HG03521 (cell line): Measurements from ENCODE around the gene CFAP299.
"Not testable (repeated sequence)": the region's sequence is repeated elsewhere in the genome, so short reads cannot be mapped to it uniquely, and the experiment has no call there.

Experiments
- ATAC-seq: cut with Tn5 transposase; IDR thresholded peaks from one replicate; pipeline ENCODE4 v1.9.1; 2021; ENCODE audit warnings: mild to moderate bottlenecking, moderate library complexity; ENCODE audit not compliant: unreplicated experiment

The CFAP299 gene

DNA sequence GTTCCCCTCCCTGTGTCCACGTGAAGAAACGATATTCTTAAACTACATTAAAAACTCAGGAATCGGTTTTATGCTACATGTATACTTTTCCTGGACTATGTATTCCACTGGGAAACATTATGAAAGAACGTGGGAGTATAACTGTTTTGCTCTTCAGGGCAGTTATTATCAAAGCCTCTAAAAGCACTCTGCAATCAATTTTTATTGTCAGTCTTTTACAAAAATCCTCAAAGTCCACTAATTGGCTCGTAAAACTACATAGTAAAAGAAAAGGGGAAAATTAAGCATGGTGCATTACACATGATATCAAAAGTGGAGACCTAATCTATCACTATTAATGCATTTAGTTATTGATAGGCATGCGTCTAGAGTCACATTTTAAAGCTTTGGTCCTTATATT, 11.4 kb upstream of the CFAP299 start:
- ATAC-seq, result no peak

- ATAC-seq, result no peak
Observed at GRCh38 chr4:80331693-80332092, 3.8 kb upstream of the CFAP299 start.

GRCh38 chr4:80333121-80333520, 2.4 kb upstream of the CFAP299 start:
- no peak for ATAC-seq

DNA sequence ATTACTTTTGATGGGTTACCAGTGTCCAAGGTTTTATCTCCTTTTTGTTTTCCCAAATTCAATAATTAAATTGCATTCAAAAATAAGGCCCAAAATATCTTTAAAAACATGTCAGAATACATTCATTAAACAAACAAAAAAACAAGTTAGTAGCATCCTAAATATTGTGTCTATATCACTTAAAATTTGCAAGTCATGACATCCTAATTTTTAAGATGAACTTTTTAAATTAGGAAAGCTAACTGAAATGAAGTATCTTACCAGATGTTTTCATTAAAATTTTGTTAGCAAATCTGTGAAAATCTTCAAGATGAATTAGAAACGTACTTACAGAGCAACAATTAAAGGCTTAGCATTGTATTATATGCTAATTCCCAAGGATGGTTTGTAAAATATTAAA, 962 bp upstream of the CFAP299 start:
- no peak for ATAC-seq

GRCh38 chr4:80335226-80335553, 340 bp upstream of the CFAP299 start:
- no peak for ATAC-seq

- no peak for ATAC-seq
Observed at GRCh38 chr4:80336582-80336981, 1.1 kb downstream of the CFAP299 start.

- no peak for ATAC-seq
Observed at GRCh38 chr4:80340036-80340435, 4.5 kb downstream of the CFAP299 start.

GRCh38 chr4:80342684-80343083, 7.2 kb downstream of the CFAP299 start:
- not testable (repeated sequence) for ATAC-seq

DNA sequence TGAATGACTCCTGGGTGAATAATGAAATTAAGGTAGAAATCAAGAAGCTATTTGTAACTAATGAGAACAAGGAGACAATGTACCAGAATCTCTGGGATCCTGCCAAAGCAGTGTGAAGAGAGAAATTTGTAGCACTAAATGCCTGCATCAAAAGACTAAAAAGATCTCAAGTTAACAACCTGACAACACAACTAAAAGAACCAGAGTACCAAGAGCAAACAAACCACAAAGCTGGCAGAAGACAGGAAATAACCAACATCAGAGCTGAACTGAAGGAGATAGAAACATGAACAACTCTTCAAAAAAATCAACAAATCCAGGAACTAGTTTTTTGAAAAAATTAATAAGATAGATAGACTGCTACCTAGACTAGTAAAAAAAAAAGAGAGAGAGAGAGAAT, 8.4 kb downstream of the CFAP299 start:
- ATAC-seq, result no peak

DNA sequence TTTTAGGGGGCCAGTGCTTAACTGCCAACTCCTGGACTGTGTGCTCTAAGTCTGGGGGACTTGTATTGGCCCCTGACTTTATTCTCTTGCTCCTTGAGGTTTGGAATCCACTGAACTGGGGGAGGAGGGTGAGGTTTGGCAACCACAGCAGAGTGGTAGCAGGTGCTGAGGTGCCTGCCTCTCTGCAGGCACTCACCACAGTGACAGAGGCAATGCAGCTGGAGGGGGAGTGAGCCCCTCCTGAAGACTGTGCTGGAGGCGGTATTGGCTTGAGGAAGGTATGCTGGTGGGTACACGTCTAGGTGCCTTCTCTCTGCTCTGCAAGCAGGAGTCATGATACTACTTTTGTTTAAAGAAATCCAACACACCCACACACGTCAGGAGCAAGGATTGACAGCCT, 24.6 kb downstream of the CFAP299 start:
- no peak for ATAC-seq

- ATAC-seq, result no peak
Observed at GRCh38 chr4:80360900-80361299, 25.4 kb downstream of the CFAP299 start.

DNA sequence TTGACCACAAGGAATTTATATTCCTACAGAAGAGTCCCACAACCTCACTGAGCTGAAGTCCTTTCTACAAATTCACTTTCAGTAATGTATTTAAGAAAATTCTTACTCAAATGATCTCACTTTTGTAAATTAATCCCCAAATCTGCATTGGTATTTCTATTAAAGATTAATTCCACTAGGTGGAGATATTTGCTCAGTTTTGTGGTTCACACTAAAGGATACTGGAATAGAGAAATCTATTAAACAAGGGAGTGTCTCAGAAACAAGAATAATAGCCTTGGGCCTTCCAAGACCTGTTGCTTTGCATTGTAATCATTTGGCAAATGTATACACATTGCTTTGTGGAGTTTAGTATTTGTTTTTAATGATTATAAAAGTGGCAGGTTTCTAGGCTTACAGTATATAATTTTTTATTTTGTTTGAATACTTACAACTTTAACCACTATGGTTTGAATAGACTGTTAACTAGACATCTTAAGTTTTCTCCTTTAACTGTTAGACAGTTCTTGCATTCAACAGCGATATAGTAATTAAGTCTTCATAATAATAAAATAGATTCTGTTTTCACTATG, 25.9 kb downstream of the CFAP299 start:
- no peak for ATAC-seq

DNA sequence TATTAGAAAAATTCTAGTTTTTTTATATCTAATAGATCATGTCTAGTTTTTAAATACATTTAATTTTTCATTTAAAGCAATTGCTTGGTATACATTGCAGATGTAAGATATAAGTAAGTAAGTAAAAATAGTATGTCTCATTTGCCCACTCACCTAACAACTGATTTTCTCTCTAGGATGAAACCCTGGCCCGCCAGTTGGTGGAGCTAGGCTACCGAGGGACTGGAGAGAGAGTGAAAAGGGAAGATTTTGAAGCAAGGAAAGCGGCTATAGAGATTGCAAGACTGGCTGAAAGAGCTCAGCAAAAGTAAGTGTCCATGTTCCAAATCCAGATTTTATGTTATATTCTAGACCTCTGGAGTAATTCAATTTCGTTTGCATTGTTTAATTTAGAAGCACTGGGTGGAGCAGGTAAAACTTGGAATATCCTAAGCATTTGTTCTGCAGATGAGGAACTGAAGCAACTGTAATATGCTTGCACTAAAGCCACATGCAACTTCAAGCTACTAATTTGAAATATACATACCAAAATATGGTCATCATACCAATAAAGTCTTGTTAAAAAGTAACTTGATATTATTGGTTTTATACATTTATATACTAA, 27.1 kb downstream of the CFAP299 start:
- ATAC-seq, result no peak

DNA sequence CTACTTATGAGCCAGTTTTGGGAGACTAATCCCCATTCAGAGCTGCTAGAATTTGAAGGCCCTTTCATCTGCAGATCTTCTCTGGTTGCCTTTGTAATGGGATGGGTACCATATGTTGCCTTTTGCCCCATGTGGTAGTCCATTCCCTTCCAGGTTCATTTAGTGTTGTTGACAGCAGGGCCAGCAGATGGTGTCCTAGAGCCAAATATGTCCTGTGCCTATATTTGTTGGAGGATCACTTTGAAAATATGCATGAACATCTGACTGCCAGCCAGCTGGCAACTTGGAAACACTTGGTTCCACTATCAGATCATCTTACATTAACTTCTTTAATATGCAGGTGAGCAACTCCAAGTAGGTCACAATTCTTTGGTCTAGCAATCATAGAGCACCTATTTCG, 30.4 kb downstream of the CFAP299 start:
- ATAC-seq, result peak; percentile 68

- ATAC-seq, result no peak
Observed at GRCh38 chr4:80367737-80368136, 32.2 kb downstream of the CFAP299 start.

- no peak for ATAC-seq
Observed at GRCh38 chr4:80370635-80371034, 35.1 kb downstream of the CFAP299 start.

- ATAC-seq, result no peak
Observed at GRCh38 chr4:80371046-80371445, 35.5 kb downstream of the CFAP299 start.

GRCh38 chr4:80374180-80374579, 38.6 kb downstream of the CFAP299 start:
- no peak for ATAC-seq

DNA sequence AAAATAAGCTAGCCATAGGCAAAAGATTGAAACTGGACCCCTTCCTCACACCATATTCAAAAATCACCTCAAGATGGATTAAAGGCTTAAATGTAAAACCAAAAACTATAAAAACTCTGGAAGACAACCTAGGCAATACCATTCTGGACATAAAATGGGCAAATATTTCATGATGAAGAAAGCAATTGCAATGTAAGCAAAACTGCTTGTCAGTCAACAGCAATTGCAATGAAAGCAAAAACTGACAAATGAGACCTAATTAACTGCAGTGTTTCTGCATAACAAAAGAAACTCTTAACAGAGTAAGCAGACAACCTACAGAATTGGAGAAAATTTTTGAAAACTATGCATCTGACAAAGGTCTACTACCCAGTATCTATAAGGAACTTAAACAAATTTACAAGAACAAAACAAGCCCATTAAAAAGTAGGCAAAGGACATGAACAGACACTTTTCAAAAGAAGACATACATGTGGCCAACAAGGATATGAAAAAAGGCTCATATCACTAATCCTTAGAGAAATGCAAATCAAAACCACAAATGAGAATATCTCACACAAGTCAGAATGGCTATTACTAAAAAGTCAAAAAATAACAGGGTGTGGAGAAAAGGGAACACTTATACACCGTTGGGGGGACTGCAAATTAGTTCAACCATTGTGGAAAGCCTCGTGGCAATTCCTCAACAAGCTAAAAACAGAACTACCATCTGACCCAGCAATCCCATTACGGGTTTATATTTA, 46.7 kb downstream of the CFAP299 start:
- no peak for ATAC-seq

DNA sequence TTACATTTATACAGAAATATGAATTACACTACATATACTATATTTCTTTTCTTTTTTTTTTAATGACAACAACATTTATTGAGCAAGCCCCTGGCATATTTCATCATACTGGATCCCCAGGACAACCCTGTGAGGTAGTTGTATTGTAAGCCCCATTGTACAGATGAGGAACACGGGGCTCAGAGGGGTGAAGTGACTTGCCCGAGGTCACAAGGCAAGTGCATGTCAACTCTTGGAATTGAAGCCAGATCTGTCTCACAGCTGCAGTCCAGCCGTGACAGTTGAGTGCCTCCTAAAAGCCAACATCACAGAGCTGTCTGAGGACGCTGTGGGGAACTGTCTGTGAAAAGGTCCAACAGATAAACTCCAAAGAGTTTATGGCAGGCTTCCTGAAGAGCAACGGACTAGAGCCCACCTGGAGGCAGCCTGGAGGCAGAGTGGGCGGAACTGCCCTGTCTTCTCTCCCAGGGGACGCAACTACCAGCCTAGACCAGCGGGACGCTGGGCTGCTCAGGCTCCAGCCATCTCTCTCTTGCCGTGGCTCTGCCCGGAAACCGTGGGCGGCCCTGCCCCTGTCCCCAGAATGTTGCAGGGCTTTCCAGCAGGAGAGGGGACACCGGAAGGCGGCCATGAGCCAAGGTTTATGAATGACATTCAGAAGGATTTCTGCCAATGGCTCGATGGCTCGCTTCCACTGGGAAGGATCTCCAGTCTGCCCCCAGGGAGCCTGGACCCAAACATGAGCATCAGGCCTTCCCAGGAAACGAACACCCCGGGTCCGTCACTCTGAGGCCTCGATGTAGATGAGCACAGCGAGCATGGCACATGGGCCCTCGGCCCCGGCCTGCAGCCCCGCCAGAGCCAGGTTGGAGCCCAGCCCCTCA, 50.1 kb downstream of the CFAP299 start:
- no peak for ATAC-seq

DNA sequence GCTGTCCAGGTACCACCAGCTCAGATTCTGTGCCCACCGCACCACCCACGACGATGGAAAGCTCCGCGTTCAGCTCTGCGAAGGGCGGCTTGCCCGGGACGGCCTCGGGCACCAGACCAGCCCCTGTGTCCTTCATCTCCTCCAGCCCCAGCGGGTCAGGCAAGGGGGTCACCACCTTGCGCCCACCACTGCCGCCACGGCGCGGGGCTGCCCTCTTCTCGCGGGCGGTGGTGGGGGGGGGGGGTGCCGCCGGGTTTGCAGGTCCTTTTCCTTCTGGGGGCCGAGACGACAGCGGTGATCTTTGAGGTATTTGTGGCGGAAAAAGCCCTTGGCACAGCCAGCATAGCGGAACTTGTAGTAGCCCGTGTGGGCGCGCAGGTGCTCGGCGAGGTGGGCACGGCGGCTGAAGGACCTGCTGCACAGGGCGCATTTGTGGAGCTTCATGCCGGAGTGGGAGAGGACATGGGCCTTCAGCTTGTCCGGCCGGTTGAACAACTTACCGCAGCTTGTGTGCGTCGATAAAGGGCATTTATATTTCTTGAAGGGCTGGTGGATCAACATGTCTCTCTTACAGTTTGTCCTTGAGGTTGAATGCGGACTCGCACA, 50.9 kb downstream of the CFAP299 start:
- no peak for ATAC-seq
